Osteocyte (in vitro differentiated cells): ENCODE results near the gene ARHGDIA. TPM values are rescaled to one million over a fixed set of nuclear protein-coding genes. Genes with fewer than 3 reads are reported as not detected.

Experiments
- DNase-seq: peaks from one replicate; pipeline ENCODE4 v3.0.0; 2021; ENCODE audit warnings: mixed read lengths; ENCODE audit not compliant: unreplicated experiment; ENCODE audit errors: extremely low spot score
- H3K27ac Mint-ChIP-seq: one replicate; pipeline ENCODE4 v1.8.0; 2021; ENCODE audit warnings: mild to moderate bottlenecking, mixed read lengths; ENCODE audit not compliant: unreplicated experiment
- H3K27me3 Mint-ChIP-seq: one replicate; pipeline ENCODE4 v1.8.0; 2021; ENCODE audit warnings: mixed read lengths; ENCODE audit not compliant: unreplicated experiment
- H3K36me3 Mint-ChIP-seq: one replicate; pipeline ENCODE4 v1.8.0; 2021; ENCODE audit warnings: mixed read lengths; ENCODE audit not compliant: unreplicated experiment
- H3K4me1 Mint-ChIP-seq: one replicate; pipeline ENCODE4 v1.8.0; 2021; ENCODE audit warnings: mixed read lengths; ENCODE audit not compliant: unreplicated experiment
- H3K4me3 Mint-ChIP-seq: one replicate; pipeline ENCODE4 v1.8.0; 2021; ENCODE audit warnings: mild to moderate bottlenecking, moderate library complexity, mixed read lengths; ENCODE audit not compliant: unreplicated experiment
- H3K9me3 Mint-ChIP-seq: one replicate; pipeline ENCODE4 v1.8.0; 2021; ENCODE audit warnings: mixed read lengths; ENCODE audit not compliant: unreplicated experiment
- CTCF ChIP-seq: fragments of 200-600 bp; sonication (generic); IDR thresholded peaks from 2 replicates; pipeline ENCODE4 v1.5.0; 2021; ENCODE audit warnings: antibody characterized with exemption, mild to moderate bottlenecking, moderate library complexity
- total RNA-seq: library from RNA; stranded (reverse); gene quantifications from 2 replicates; pipeline ENCODE4 v1.2.1, GENCODE V29; 2021

Gene ARHGDIA
- total RNA-seq, 1 donor from 2014 or later = 433 TPM

DNA sequence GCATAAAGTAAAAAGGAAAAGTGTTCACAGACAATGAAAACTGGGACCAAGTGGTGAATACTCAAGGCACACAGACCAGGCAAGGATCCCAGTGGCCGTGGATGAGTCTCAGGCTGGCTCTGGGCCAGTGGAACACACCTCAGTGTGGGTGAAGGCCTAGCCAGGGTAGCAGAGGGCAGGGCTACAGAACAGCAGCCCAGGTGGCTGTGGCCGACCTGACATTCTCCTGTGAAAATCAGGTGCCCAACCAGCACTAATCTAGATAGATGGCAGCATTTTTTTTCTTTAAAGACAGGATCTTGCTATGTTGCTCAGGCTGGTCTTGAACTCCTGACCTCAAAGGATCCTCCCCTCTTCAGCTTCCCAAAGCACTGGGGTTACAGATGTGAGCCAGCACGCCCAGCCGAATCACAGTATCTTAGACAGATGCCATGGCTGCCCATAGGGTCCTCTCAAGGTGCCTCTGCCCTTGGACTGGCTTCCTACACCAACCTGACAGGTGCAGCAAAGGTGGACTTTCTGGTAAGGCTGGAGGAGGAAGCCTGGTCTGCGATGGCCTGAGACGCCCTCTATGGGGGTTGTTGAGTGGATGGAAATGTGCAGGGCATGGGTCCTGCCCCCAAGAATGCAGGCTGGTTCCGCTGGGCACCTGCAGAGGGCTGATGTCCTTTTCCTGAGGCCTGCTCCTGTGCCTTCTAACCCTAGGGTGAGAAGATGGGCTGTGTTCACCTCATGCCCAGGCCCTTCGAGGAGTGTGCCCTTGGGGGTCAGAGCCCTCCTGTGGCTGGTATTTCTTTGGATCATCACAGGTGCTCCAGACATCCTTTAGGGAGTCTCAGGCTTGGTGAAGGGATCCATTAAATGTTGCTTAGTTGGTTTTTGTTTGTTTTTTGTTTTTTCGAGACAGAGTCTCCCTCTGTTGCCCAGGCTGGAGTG lies 7.0 kb downstream of the ARHGDIA start:
- no peaks in the 10 kb centered on the region for H3K27me3 Mint-ChIP-seq
- TF ChIP-seq CTCF = no peak
- no peak for DNase-seq
- H3K36me3 Mint-ChIP-seq = peaks cover 8% of the 10 kb centered on the region
- no peak overlapping the region for H3K4me3 Mint-ChIP-seq
- no peaks in the 10 kb centered on the region for H3K9me3 Mint-ChIP-seq
- H3K4me1 Mint-ChIP-seq = peaks cover 44% of the 10 kb centered on the region
- peak overlapping the region; percentile 23 for H3K27ac Mint-ChIP-seq

DNA sequence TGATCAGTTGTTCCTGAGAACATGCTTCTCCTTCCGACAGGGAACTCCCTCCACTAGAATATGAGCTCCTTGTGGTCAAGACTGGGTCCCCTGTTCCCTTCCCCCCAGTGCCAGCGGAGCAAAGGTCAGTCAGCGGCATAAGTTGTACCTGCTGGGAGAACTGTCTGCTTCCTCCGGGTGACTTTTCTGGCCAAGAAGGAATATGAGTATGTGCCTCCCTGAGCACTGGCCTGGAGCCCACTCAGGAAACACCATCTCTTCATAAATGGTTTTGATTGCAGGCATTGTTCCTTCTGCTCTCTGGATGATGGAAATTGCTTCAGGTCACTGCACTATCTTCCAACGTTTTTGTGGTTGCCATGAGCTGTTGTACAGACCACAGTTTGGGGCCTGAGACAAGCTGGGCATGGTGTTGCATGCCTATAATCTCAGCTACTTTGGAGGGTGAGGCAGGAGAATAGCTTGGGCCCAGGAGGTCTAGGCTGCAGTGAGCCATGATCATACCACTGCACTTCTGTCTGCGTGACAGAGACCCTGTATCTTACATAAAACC lies 7.9 kb downstream of the ARHGDIA start:
- no peak for TF ChIP-seq CTCF
- Mint-ChIP-seq H3K4me1 (peaks cover 48% of the 10 kb centered on the region), H3K4me3 (peak overlapping the region; percentile 68), H3K27me3 (no peaks in the 10 kb centered on the region), H3K36me3 (peaks cover 8% of the 10 kb centered on the region), H3K9me3 (no peaks in the 10 kb centered on the region), H3K27ac (peak overlapping the region; percentile 52)
- DNase-seq = no peak

GRCh38 chr17:81860756-81861568 lies 10.2 kb downstream of the ARHGDIA start:
- peak overlapping the region; percentile 93 for H3K27ac Mint-ChIP-seq
- peaks cover 43% of the 10 kb centered on the region for H3K4me1 Mint-ChIP-seq
- no peaks in the 10 kb centered on the region for H3K9me3 Mint-ChIP-seq
- no peak for TF ChIP-seq CTCF
- peak; percentile 100 for DNase-seq
- peak overlapping the region; percentile 90 for H3K4me3 Mint-ChIP-seq
- peaks cover 14% of the 10 kb centered on the region for H3K36me3 Mint-ChIP-seq
- H3K27me3 Mint-ChIP-seq = no peaks in the 10 kb centered on the region

- peak within 1 kb of the TSS; percentile 93 for H3K4me3 Mint-ChIP-seq
- peaks cover 19% of the 10 kb centered on the region for H3K36me3 Mint-ChIP-seq
- no peak for TF ChIP-seq CTCF
- H3K27ac Mint-ChIP-seq = peak within 1 kb of the TSS; percentile 93
- DNase-seq = no peak
- no peaks in the 10 kb centered on the region for H3K27me3 Mint-ChIP-seq
- H3K9me3 Mint-ChIP-seq = no peaks in the 10 kb centered on the region
- H3K4me1 Mint-ChIP-seq = peaks cover 42% of the 10 kb centered on the region
Observed at GRCh38 chr17:81859906-81860755, 11.0 kb downstream of the ARHGDIA start, which contains the start of gene P4HB. P4HB (minus strand) TSS chr17:81860535; CDS start chr17:81860471, 64 bp downstream.
